ENCODE data around the gene RBBP6.

DNA sequence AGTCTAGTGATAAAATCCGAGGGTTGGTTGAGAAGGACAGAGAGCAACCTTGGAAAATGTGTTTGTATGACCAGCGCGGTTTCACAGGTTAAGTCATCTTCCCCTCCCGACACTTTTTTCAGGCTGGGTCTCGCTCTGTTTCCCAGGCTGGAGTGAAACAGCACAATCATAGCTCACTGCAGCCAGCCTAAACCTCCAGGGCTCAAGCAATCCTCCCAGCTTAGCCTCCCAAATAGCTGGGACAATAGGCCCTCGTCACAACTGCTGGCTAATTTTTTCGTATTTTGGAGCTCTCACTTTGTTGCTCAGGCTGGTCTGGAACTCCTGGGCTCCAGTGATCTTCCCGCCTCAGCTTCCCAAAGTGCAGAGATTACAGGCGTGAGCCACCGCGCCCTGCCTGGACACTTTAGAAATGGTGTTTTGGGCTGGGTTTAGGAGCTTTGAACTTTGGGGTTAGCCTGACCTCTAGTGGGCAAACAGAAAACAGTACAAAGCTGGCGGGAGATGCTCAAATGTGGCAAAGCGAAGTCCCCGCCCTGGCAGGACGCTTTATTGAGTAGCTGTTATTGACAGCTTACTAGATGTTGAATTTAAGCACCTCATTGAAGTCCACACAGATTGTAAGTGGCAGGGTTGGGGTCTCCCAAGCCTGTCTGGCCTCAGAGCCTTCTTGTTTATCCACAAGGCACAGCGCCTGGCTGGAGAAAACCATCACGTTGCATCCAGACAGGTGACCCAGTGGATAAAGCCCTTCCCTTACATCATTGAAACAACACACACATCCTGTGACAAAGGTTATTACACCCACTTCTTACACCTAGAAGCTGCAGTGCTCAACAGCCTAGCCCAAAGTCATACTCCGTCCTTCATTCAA is 34.7 kb upstream of the RBBP6 start:
- TF ChIP-seq POLR2AphosphoS5 (IDR thresholded peaks at IDR 0.05; ENCODE audit: low read depth, low read length) = no peak
- TF ChIP-seq POLR2A (IDR thresholded peaks at IDR 0.05; ENCODE audit: low read depth, low read length) = no peak
- no peak for TF ChIP-seq POU2F2 (IDR thresholded peaks at IDR 0.05; ENCODE audit: low read depth, low read length)

Measured in GM12891 (cell line).